HG03521 (cell line): ENCODE data around the gene WDR64.
"Not testable (repeated sequence)": the region's sequence is repeated elsewhere in the genome, so short reads cannot be mapped to it uniquely, and the experiment has no call there.

Experiments
- ATAC-seq: cut with Tn5 transposase; IDR thresholded peaks from one replicate; pipeline ENCODE4 v1.9.1; 2021; ENCODE audit warnings: mild to moderate bottlenecking, moderate library complexity; ENCODE audit not compliant: unreplicated experiment

Gene WDR64

GRCh38 chr1:241730031-241730430 lies 78.0 kb downstream of the WDR64 start:
- no peak for ATAC-seq

- ATAC-seq: no peak
Observed at GRCh38 chr1:241733899-241734298, 81.8 kb downstream of the WDR64 start.

GRCh38 chr1:241734533-241734932 lies 82.5 kb downstream of the WDR64 start:
- no peak for ATAC-seq

GRCh38 chr1:241735493-241735926 lies 83.4 kb downstream of the WDR64 start:
- not testable (repeated sequence) for ATAC-seq

- no peak for ATAC-seq
Observed at GRCh38 chr1:241736387-241736786, 84.3 kb downstream of the WDR64 start.

- ATAC-seq: no peak
Observed at GRCh38 chr1:241738284-241739078, 86.4 kb downstream of the WDR64 start.

DNA sequence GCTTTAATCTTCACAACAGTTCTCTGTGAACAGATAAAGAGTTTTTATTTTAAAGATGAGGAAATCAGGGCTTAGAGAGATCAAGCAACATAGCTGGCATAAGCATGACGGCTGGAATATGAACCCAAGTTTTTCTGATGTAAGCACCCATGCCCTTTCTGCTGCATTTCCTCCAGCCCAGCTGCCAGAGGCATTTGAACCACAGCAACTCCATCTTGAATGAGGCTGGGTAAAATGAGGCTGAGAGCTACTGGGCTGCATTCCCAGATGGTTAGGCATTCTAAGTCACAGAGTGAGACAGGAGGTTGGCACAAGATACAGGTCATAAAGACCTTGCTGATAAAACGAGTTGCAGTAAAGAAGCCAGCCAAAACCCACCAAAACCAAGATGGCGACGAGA lies 90.0 kb downstream of the WDR64 start:
- no peak for ATAC-seq

DNA sequence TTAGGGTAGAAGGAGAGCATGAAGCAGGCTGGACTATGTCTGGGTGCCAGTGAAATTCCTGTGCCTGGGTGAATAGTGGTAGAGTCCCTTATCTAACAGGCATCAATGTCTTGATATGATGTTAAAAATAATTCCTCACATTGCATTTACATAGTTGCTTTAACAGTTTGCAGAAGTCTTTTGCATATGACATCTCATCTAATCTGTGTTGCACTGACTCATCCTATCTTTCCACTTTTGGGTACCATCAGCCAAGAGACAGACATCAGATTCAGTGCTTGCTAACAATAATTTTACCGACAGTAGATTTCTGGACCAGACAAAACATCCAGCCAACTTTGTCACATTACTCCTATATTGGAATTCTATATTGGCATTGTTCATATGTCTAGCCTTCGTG lies 92.5 kb downstream of the WDR64 start:
- ATAC-seq: no peak

DNA sequence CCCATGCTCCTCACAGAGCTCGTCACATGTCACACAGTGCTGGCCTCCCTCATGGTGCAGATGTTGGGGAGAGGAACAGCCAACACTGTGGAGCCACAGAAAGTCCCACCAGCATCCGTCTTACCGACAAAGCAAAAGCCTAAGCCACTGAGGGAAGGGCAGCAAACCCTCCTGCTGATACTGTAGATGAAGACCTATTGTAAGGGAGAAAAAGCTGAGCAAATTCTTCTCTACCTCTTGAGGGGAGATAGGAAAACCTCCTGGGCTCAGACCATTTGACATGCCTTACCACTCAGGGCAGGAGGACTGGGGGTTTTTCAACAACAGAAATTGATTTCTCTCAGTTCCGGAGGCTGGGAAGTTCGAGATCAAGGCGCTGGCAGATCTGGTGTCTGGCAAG lies 95.9 kb downstream of the WDR64 start:
- no peak for ATAC-seq

GRCh38 chr1:241749041-241749944 lies 97.2 kb downstream of the WDR64 start:
- no peak for ATAC-seq

DNA sequence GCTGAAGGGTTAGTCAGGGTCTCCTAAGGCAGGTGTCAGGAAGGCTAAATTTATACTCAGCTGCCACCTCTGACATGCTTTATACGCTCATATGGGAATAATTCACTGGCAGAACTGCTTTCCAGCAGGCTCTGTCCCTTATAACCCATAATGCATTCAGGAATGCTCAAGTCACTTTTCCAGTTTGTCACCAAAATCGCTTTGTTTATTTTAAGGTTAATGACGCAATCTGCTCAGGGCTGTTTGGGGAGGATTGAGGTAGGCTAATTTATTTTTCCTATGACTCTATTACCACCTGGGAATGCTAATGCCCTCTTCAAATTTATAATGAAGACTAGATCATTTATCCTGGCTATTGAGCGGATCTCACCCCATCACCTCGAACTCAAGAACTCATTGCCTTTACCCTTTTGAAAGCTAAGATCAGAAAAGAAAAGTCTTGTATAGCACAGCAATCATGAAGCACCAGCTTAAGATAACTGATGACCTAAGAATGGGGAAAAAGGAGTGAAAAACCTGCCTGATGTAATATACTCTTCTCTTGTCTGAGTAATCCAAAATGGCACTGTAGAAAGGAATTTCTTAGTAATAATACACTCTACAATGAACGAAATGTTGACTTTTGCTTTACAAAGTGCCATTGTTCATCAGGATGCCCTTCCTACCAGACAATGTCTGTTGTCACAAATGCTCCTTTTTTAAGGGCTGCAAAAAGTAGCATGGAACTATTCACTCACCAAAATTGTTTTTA lies 98.0 kb downstream of the WDR64 start:
- ATAC-seq: no peak

GRCh38 chr1:241751524-241751923 lies 99.4 kb downstream of the WDR64 start:
- no peak for ATAC-seq

GRCh38 chr1:241762713-241763339 lies 110.7 kb downstream of the WDR64 start:
- ATAC-seq: no peak

DNA sequence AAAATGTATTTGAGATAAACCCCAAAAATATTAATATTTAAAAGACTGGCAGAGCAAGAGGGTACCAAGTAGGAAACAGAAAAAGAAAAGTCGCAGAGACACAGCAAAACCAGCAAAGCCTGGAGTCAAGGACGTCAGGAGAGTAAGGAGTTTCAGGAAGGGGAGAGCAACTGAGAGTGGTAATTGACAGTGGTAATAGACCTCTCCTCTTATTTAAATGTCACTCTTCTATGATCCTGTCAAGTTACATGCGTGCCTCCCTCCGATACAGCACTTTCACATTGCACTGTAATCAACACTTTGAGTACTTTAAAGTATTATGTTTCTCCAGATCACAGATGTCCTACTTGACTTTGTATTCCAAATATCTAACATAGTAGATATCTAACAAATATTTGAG lies 113.3 kb downstream of the WDR64 start:
- ATAC-seq: no peak

- ATAC-seq: no peak
Observed at GRCh38 chr1:241767737-241768136, 115.7 kb downstream of the WDR64 start.

- no peak for ATAC-seq
Observed at GRCh38 chr1:241770115-241770514, 118.0 kb downstream of the WDR64 start.

- no peak for ATAC-seq
Observed at GRCh38 chr1:241771117-241771516, 119.0 kb downstream of the WDR64 start.

DNA sequence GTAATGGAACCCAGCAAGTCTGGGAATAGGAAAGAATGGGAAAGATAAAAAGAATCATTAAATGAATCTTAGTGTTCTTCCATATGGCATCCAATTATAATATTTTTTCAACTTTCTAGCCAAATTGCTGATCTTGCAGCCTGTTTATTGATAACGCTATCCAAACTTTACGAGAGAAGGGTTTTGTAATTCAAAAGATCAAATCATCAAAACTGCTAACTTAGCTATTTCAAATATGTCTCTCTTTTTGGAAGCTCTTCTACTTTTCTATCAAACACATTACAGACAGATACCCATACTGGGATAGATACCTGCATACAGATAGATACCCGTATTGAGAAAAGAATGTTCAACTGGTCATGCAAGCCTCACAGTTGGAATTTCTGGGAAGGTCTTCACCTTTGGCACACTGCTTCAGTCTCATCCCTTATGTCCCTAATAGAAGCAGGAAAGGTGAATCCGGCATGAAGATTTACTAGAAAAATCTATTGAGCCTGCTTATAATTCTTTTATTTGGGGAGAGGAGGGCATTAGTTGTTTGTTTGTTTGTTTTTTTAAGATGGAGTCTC lies 120.9 kb downstream of the WDR64 start:
- ATAC-seq: no peak

DNA sequence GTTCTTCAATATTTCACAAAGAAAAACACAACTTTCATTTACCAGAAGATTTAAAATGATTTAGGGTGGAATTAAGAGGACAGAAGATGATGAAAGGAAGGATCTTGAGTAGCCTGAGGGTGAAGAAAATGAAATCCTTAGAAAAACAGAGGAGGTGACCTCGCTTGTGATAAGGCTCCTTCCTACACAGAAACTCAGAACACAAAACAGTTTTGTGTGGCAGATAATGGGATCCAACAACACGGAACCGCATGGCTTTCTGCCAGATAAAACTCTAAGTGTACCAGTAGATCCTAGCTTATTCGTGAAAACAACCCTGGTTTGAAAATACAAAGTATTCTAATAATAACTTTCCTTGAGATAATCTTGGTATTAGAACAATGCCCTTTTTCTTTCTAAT lies 121.9 kb downstream of the WDR64 start:
- no peak for ATAC-seq

GRCh38 chr1:241775021-241775420 lies 122.9 kb downstream of the WDR64 start:
- no peak for ATAC-seq
